Measurements from ENCODE around the gene SDK1. TPM values are rescaled to one million over a fixed set of nuclear protein-coding genes. Genes with fewer than 3 reads are reported as not detected.

Gene SDK1
- total and polyA plus RNA-seq, 10 of the 15 experiments (the other 5 are each of a cell fraction or from before 2014, with no cell fraction given) = 0.14 to 0.33 TPM; not detected in 8

- no peak overlapping the region for H3K27ac ChIP-seq (ENCODE audit: control insufficient read depth, insufficient read depth)
- H4K20me1 ChIP-seq (ENCODE audit: control insufficient read depth, insufficient read depth) = no peaks in the 10 kb centered on the region
- intact Hi-C loops (cut with micrococcal nuclease; ENCODE audit: unreplicated experiment) (no loop called here), in situ Hi-C loops (cut with MboI) (no loop called here)
- H3K4me3 ChIP-seq = no peak overlapping the region
- no peaks in the 10 kb centered on the region for H3K36me3 ChIP-seq (ENCODE audit: control insufficient read depth in 2 of 2, insufficient read depth in 2 of 2, low read length in 1 of 2)
- BruUV-seq (replicated peaks) = no TSS peak
- CTCF ChIA-PET = no interaction called here
- FAIRE-seq = no peak
- no peak for TF ChIP-seq POLR2AphosphoS5 (IDR thresholded peaks at IDR 0.05; ENCODE audit: low read length)
- TF ChIP-seq, protein P1, sequence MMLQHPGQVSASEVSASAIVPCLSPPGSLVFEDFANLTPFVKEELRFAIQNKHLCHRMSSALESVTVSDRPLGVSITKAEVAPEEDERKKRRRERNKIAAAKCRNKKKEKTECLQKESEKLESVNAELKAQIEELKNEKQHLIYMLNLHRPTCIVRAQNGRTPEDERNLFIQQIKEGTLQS (IDR thresholded peaks at IDR 0.05; ENCODE audit: borderline replicate concordance, extremely low read depth, low read depth, low read length) = no peak
- no peak for TF ChIP-seq JUND (IDR thresholded peaks at IDR 0.05; ENCODE audit: low read depth, low read length)
- no peak for TF ChIP-seq IKZF1 (conservative IDR thresholded peaks at IDR 0.05)
- no peak overlapping the region for H3K9ac ChIP-seq (ENCODE audit: control insufficient read depth, insufficient read depth, low read length)
- POLR2A ChIA-PET = no interaction called here
- H2AFZ ChIP-seq (ENCODE audit: control insufficient read depth, low read depth, low read length) = no peak overlapping the region
- no peaks in the 10 kb centered on the region for H3K27me3 ChIP-seq (replicated peaks in 1 of 2; ENCODE audit: control insufficient read depth in 2 of 2, insufficient read depth in 2 of 2, low read length in 1 of 2)
- no peaks in the 10 kb centered on the region for H3K79me2 ChIP-seq (ENCODE audit: control insufficient read depth, insufficient read depth, low read length)
- SMC1A ChIA-PET (ENCODE audit: uncharacterized antibody, unreplicated experiment) = no interaction called here
- no peak for DNase-seq (ENCODE audit: low read depth, low spot score)
- ATAC-seq = no peak
- RAD21 ChIA-PET (ENCODE audit: unreplicated experiment) = no interaction called here
- no peaks in the 10 kb centered on the region for H3K4me1 ChIP-seq (ENCODE audit: control insufficient read depth, insufficient read depth, low read length)
- 73% methylated on average over 19 of the region's 19 CpGs for WGBS (ENCODE audit: insufficient coverage, insufficient replicate concordance, low lambda C conversion rate, missing lambda C conversion rate)
- no peaks in the 10 kb centered on the region; the same call in 2 of the 3 replicates for H3K9me3 ChIP-seq (replicated peaks; ENCODE audit: control insufficient read depth, insufficient read depth, low read length)
- H3K4me2 ChIP-seq (ENCODE audit: control insufficient read depth, insufficient read depth) = no peak overlapping the region
Observed at GRCh38 chr7:3908153-3908552, 607.1 kb downstream of the SDK1 start.

- no peak overlapping the region for H3K4me2 ChIP-seq (ENCODE audit: control insufficient read depth, insufficient read depth)
- H3K79me2 ChIP-seq (ENCODE audit: control insufficient read depth, insufficient read depth, low read length) = no peaks in the 10 kb centered on the region
- H3K27me3 ChIP-seq (replicated peaks in 1 of 2; ENCODE audit: control insufficient read depth in 2 of 2, insufficient read depth in 2 of 2, low read length in 1 of 2) = no peaks in the 10 kb centered on the region
- TF ChIP-seq NRF1 (conservative IDR thresholded peaks at IDR 0.05; ENCODE audit: low read depth, low read length) (no peak), TCF7 (IDR thresholded peaks at IDR 0.05; ENCODE audit: borderline replicate concordance) (no peak), ZSCAN29 (IDR thresholded peaks at IDR 0.05) (no peak)
- TF ChIP-seq, protein P2, sequence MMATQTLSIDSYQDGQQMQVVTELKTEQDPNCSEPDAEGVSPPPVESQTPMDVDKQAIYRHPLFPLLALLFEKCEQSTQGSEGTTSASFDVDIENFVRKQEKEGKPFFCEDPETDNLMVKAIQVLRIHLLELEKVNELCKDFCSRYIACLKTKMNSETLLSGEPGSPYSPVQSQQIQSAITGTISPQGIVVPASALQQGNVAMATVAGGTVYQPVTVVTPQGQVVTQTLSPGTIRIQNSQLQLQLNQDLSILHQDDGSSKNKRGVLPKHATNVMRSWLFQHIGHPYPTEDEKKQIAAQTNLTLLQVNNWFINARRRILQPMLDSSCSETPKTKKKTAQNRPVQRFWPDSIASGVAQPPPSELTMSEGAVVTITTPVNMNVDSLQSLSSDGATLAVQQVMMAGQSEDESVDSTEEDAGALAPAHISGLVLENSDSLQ (IDR thresholded peaks at IDR 0.05) = no peak
- POLR2A ChIA-PET = no interaction called here
- RAD21 ChIA-PET (ENCODE audit: unreplicated experiment) = no interaction called here
- ATAC-seq = no peak
- no peaks in the 10 kb centered on the region for H3K4me1 ChIP-seq (ENCODE audit: control insufficient read depth, insufficient read depth, low read length)
- SMC1A ChIA-PET (ENCODE audit: uncharacterized antibody, unreplicated experiment) = no interaction called here
- H3K9me3 ChIP-seq (replicated peaks; ENCODE audit: control insufficient read depth, insufficient read depth, low read length) = no peaks in the 10 kb centered on the region; the same call in 2 of the 3 replicates
- H2AFZ ChIP-seq (ENCODE audit: control insufficient read depth, low read depth, low read length) = no peak overlapping the region
- CTCF ChIA-PET = no interaction called here
- no TSS peak for BruUV-seq (replicated peaks)
- no peak for FAIRE-seq
- intact Hi-C loops (cut with micrococcal nuclease; ENCODE audit: unreplicated experiment) = no loop called here
- no peak for DNase-seq (ENCODE audit: low read depth, low spot score)
- no peaks in the 10 kb centered on the region for H3K36me3 ChIP-seq (ENCODE audit: control insufficient read depth in 2 of 2, insufficient read depth in 2 of 2, low read length in 1 of 2)
- H4K20me1 ChIP-seq (ENCODE audit: control insufficient read depth, insufficient read depth) = no peaks in the 10 kb centered on the region
- no peak overlapping the region for H3K4me3 ChIP-seq
- in situ Hi-C loops (cut with MboI) = no loop called here
- H3K9ac ChIP-seq (ENCODE audit: control insufficient read depth, insufficient read depth, low read length) = no peak overlapping the region
- WGBS (ENCODE audit: insufficient coverage, insufficient replicate concordance, low lambda C conversion rate, missing lambda C conversion rate) = 54% methylated on average over 7 of the region's 7 CpGs
- no peak overlapping the region for H3K27ac ChIP-seq (ENCODE audit: control insufficient read depth, insufficient read depth)
Observed at GRCh38 chr7:3909128-3909527, 608.1 kb downstream of the SDK1 start.

All from GM12878 (cell line).